ENCODE measurements around the gene CCS. TPM values are rescaled to one million over a fixed set of nuclear protein-coding genes. Genes with fewer than 3 reads are reported as not detected.

Gene CCS
- total RNA-seq, 1 experiment from 2014 or later, result 47.2 TPM

- no peak for DNase-seq
- intact Hi-C loops (cut with micrococcal nuclease; ENCODE audit: unreplicated experiment), result no loop called here
- Histone ChIP-seq H3K79me2 (ENCODE audit: low read depth) (peaks cover 18% of the 10 kb centered on the region), H3K4me2 (no peak overlapping the region), H3K9me2 (ENCODE audit: insufficient read depth) (no peaks in the 10 kb centered on the region), H3F3A (ENCODE audit: insufficient read depth, low read depth) (peaks cover 12% of the 10 kb centered on the region), H3K27me3 (ENCODE audit: insufficient read depth, low read depth) (0 out of 2 replicates have a peak, but pooled peaks cover 5% of the 10 kb centered on the region), H3K4me3 (no peak overlapping the region), H3K9me3 (ENCODE audit: insufficient read depth, low read depth) (no peaks in the 10 kb centered on the region), H4K20me1 (ENCODE audit: insufficient read depth) (no peaks in the 10 kb centered on the region), H3K36me3 (ENCODE audit: low read depth) (no peaks in the 10 kb centered on the region), H3K4me1 (replicated peaks; ENCODE audit: insufficient read depth) (peaks cover 16% of the 10 kb centered on the region), H3K27ac (no peak overlapping the region), H2AFZ (no peak overlapping the region)
- ChIA-PET CTCF (no interaction called here), POLR2A (ENCODE audit: unreplicated experiment) (no interaction called here)
- no TSS peak for BruUV-seq (replicated peaks)
- TF ChIP-seq CTCF (conservative IDR thresholded peaks at IDR 0.05) (no peak), EZH2 (IDR thresholded peaks at IDR 0.05; ENCODE audit: low read depth) (no peak)
These were observed 2.8 kb upstream of the CCS start for GRCh38 chr11:66589996-66590675.

GRCh38 chr11:66591175-66591574 lies 1.8 kb upstream of the CCS start:
- BruUV-seq (replicated peaks), result no TSS peak
- CTCF ChIA-PET, result no interaction called here

GRCh38 chr11:66593303-66593635 lies 284 bp downstream of the CCS start:
- H3K4me2 ChIP-seq, result peak overlapping the region; percentile 94
- no peaks in the 10 kb centered on the region for H3K9me2 ChIP-seq (ENCODE audit: insufficient read depth)
- intact Hi-C loops (cut with micrococcal nuclease; ENCODE audit: unreplicated experiment), result loop anchor here (2.0 kb wide), 1 partner anchor 24 kb away; the partner anchor contains the start of gene RBM14
- H2AFZ ChIP-seq, result peak overlapping the region; percentile 97
- no peaks in the 10 kb centered on the region for H3K27me3 ChIP-seq (ENCODE audit: insufficient read depth, low read depth)
- H4K20me1 ChIP-seq (ENCODE audit: insufficient read depth), result no peaks in the 10 kb centered on the region
- H3K79me2 ChIP-seq (ENCODE audit: low read depth), result peaks cover 18% of the 10 kb centered on the region
- CTCF ChIA-PET, result no interaction called here
- H3K9me3 ChIP-seq (ENCODE audit: insufficient read depth, low read depth), result no peaks in the 10 kb centered on the region
- H3K4me1 ChIP-seq (replicated peaks; ENCODE audit: insufficient read depth), result peaks cover 16% of the 10 kb centered on the region
- H3F3A ChIP-seq (ENCODE audit: insufficient read depth, low read depth), result peaks cover 6% of the 10 kb centered on the region; the same call in 1 of the 2 replicates
- peak overlapping the region; percentile 90 for H3K4me3 ChIP-seq
- DNase-seq, result no peak
- H3K27ac ChIP-seq, result no peak overlapping the region
- POLR2A ChIA-PET (ENCODE audit: unreplicated experiment), result no interaction called here
- BruUV-seq (replicated peaks), result TSS peak; percentile 73
- TF ChIP-seq EZH2 (IDR thresholded peaks at IDR 0.05; ENCODE audit: low read depth), result no peak
- no peak for TF ChIP-seq CTCF (conservative IDR thresholded peaks at IDR 0.05)
- no peaks in the 10 kb centered on the region for H3K36me3 ChIP-seq (ENCODE audit: low read depth)

More at GRCh38 chr11:66591175-66591574, 1.8 kb upstream of the CCS start:
- Histone ChIP-seq H3K79me2 (ENCODE audit: low read depth) (peaks cover 18% of the 10 kb centered on the region), H3K4me3 (no peak overlapping the region), H3K9me2 (ENCODE audit: insufficient read depth) (no peaks in the 10 kb centered on the region), H3K4me1 (replicated peaks; ENCODE audit: insufficient read depth) (peaks cover 16% of the 10 kb centered on the region), H4K20me1 (ENCODE audit: insufficient read depth) (no peaks in the 10 kb centered on the region), H3K27me3 (ENCODE audit: insufficient read depth, low read depth) (no peaks in the 10 kb centered on the region), H3K4me2 (no peak overlapping the region), H3K36me3 (ENCODE audit: low read depth) (no peaks in the 10 kb centered on the region), H3K9me3 (ENCODE audit: insufficient read depth, low read depth) (no peaks in the 10 kb centered on the region), H2AFZ (no peak overlapping the region), H3F3A (ENCODE audit: insufficient read depth, low read depth) (peaks cover 8% of the 10 kb centered on the region), H3K27ac (no peak overlapping the region)
- POLR2A ChIA-PET (ENCODE audit: unreplicated experiment), result no interaction called here
- TF ChIP-seq CTCF (conservative IDR thresholded peaks at IDR 0.05) (no peak), EZH2 (IDR thresholded peaks at IDR 0.05; ENCODE audit: low read depth) (no peak)
- intact Hi-C loops (cut with micrococcal nuclease; ENCODE audit: unreplicated experiment), result no loop called here
- no peak for DNase-seq
